Upper lobe of left lung (tissue), 6 donors: ENCODE results near the gene SMYD3. TPM values are rescaled to one million over a fixed set of nuclear protein-coding genes. Genes with fewer than 3 reads are reported as not detected.

ENCODE experiments used
- ATAC-seq, 2 donors: fragments of 200-7000 bp; cut with Tn5 transposase; one replicate each; pipeline ENCODE4 v1.9.1; 2022; ENCODE audit warnings: mild to moderate bottlenecking in 2 of 2, moderate library complexity in 2 of 2; ENCODE audit not compliant: low FRiP score in 2 of 2
- DNase-seq, 2 donors: peaks; one replicate each; pipeline ENCODE4 v3.0.0-alpha.2; 2019 to 2020
- H3K27ac ChIP-seq, 4 donors: fragments of 200-600 bp; sonication (generic); one replicate each; pipeline ENCODE4 v1.5.1; 2016 to 2019
- H3K27me3 ChIP-seq, 4 donors: fragments of 200-600 bp; sonication (generic); one replicate each; pipeline ENCODE4 v1.5.1; 2017 to 2019
- H3K36me3 ChIP-seq, 4 donors: fragments of 200-600 bp; sonication (generic); one replicate each; pipeline ENCODE4 v1.5.1; 2016 to 2019
- H3K4me1 ChIP-seq, 4 donors: fragments of 200-600 bp; sonication (generic); one replicate each; pipeline ENCODE4 v1.5.1; 2018 to 2019
- H3K4me3 ChIP-seq, 4 donors: fragments of 200-600 bp; sonication (generic); one replicate each; pipeline ENCODE4 v1.5.1; 2017 to 2019; ENCODE audit warnings: mild to moderate bottlenecking in 2 of 4, moderate library complexity in 1 of 4
- H3K9me3 ChIP-seq, 4 donors: fragments of 200-600 bp; sonication (generic); one replicate each; pipeline ENCODE4 v1.5.1; 2018 to 2019
- EP300 ChIP-seq, 4 donors: sonication (generic); formaldehyde crosslinking; IDR thresholded peaks; one replicate each; pipeline ENCODE4 v1.5.1; 2017; ENCODE audit warnings: antibody characterized with exemption in 4 of 4, control low read depth in 2 of 4
- POLR2A ChIP-seq, 4 donors: fragments of 450-650 bp; IDR thresholded peaks; one replicate each; pipeline ENCODE4 v1.5.1; 2016 to 2017; ENCODE audit warnings: antibody characterized with exemption in 4 of 4, mild to moderate bottlenecking in 2 of 4
- POLR2AphosphoS5 ChIP-seq, 2 donors: sonication (generic); formaldehyde crosslinking; IDR thresholded peaks; one replicate each; pipeline ENCODE4 v1.5.1; 2017; ENCODE audit warnings: antibody characterized with exemption in 2 of 2
- whole genome bisulfite sequencing, 2 donors: methylation state at CpG; one replicate each; pipeline ENCODE4 v1.1.5; 2017 to 2018; 5-methylcytosine and 5-hydroxymethylcytosine counted together
- total RNA-seq, 6 donors: library from RNA; depleted of rRNA in 4 of 6; stranded (reverse); fragments of >200 nt in 4 of 6; gene quantifications; one replicate each; pipeline versions ENCODE4 v1.1.0 to v1.2.1, GENCODE V29; 2016 to 2021
- TF ChIP-seq, protein P1 (sequence below), 6 experiments: fragments of 450-650 bp in 4 of 6; fragments of 200-600 bp in 2 of 6; sonication (generic) in 2 of 6; IDR thresholded peaks; one replicate each; pipeline ENCODE4 v1.5.1; 2016 to 2019; ENCODE audit warnings: antibody characterized with exemption in 6 of 6
- donor health status: DM: no; HTN: no; CAD: no; lungs with moderate emphysema.
- donor health status: DM: no; HTN: yes; CAD: no; lungs with severe emphysema.

SMYD3 gene
- total RNA-seq, 6 donors from 2014 or later: 22.7 to 109 (median 34.0) TPM

- H3K27me3 ChIP-seq: no peaks in the 10 kb centered on the region
- WGBS, 2 donors: 77 to 90% methylated on average over 3 of the region's 3 CpGs
- no peak for ATAC-seq
- no peak overlapping the region for H3K4me3 ChIP-seq
- peaks cover 0 to 4% (median 0%) of the 10 kb centered on the region in 4 donors for H3K9me3 ChIP-seq
- no peak for TF ChIP-seq POLR2AphosphoS5 (IDR thresholded peaks at IDR 0.05)
- TF ChIP-seq, protein P1, sequence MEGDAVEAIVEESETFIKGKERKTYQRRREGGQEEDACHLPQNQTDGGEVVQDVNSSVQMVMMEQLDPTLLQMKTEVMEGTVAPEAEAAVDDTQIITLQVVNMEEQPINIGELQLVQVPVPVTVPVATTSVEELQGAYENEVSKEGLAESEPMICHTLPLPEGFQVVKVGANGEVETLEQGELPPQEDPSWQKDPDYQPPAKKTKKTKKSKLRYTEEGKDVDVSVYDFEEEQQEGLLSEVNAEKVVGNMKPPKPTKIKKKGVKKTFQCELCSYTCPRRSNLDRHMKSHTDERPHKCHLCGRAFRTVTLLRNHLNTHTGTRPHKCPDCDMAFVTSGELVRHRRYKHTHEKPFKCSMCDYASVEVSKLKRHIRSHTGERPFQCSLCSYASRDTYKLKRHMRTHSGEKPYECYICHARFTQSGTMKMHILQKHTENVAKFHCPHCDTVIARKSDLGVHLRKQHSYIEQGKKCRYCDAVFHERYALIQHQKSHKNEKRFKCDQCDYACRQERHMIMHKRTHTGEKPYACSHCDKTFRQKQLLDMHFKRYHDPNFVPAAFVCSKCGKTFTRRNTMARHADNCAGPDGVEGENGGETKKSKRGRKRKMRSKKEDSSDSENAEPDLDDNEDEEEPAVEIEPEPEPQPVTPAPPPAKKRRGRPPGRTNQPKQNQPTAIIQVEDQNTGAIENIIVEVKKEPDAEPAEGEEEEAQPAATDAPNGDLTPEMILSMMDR (IDR thresholded peaks at IDR 0.05): no peak
- no peak for TF ChIP-seq EP300 (IDR thresholded peaks at IDR 0.05)
- no peak overlapping the region for H3K27ac ChIP-seq
- H3K4me1 ChIP-seq: no peaks in the 10 kb centered on the region
- no peak for DNase-seq
- no peaks in the 10 kb centered on the region for H3K36me3 ChIP-seq
These were observed 245.4 kb downstream of the SMYD3 start for GRCh38 chr1:246261639-246262038.

GRCh38 chr1:246258250-246258649, 248.8 kb downstream of the SMYD3 start:
- no peaks in the 10 kb centered on the region for H3K27me3 ChIP-seq
- H3K27ac ChIP-seq: no peak overlapping the region
- no peaks in the 10 kb centered on the region for H3K36me3 ChIP-seq
- H3K4me3 ChIP-seq: no peak overlapping the region
- 82 to 90% methylated on average over 4 of the region's 4 CpGs for WGBS, 2 donors
- H3K9me3 ChIP-seq: peaks cover 0 to 4% (median 0%) of the 10 kb centered on the region in 4 donors
- DNase-seq (no peak), ATAC-seq (no peak)
- no peaks in the 10 kb centered on the region for H3K4me1 ChIP-seq
- TF ChIP-seq POLR2A (IDR thresholded peaks at IDR 0.05) (no peak), EP300 (IDR thresholded peaks at IDR 0.05) (no peak)
- TF ChIP-seq, protein P1 (IDR thresholded peaks at IDR 0.05): no peak

GRCh38 chr1:246255773-246256172, 251.3 kb downstream of the SMYD3 start:
- no peaks in the 10 kb centered on the region for H3K4me1 ChIP-seq
- H3K9me3 ChIP-seq: peaks cover 0 to 4% (median 0%) of the 10 kb centered on the region in 4 donors
- H3K27ac ChIP-seq: no peak overlapping the region
- no peak for ATAC-seq
- no peaks in the 10 kb centered on the region for H3K36me3 ChIP-seq
- TF ChIP-seq, protein P1 (IDR thresholded peaks at IDR 0.05): no peak
- TF ChIP-seq POLR2AphosphoS5 (IDR thresholded peaks at IDR 0.05): no peak
- no peak for TF ChIP-seq EP300 (IDR thresholded peaks at IDR 0.05)
- TF ChIP-seq POLR2A (IDR thresholded peaks at IDR 0.05): no peak
- no peaks in the 10 kb centered on the region for H3K27me3 ChIP-seq
- no peak overlapping the region for H3K4me3 ChIP-seq
- 90 to 92% methylated on average over 2 of the region's 2 CpGs for WGBS, 2 donors
- DNase-seq: no peak

- Histone ChIP-seq H3K27me3 (no peaks in the 10 kb centered on the region), H3K27ac (no peak overlapping the region), H3K36me3 (no peaks in the 10 kb centered on the region), H3K4me1 (no peaks in the 10 kb centered on the region), H3K9me3 (peaks cover 0 to 4% (median 0%) of the 10 kb centered on the region in 4 donors), H3K4me3 (no peak overlapping the region)
- 79 to 89% methylated on average over 2 of the region's 2 CpGs for WGBS, 2 donors
- TF ChIP-seq POLR2A (IDR thresholded peaks at IDR 0.05) (no peak), POLR2AphosphoS5 (IDR thresholded peaks at IDR 0.05) (no peak), EP300 (IDR thresholded peaks at IDR 0.05) (no peak)
- TF ChIP-seq, protein P1 (IDR thresholded peaks at IDR 0.05): no peak
- ATAC-seq: no peak
- DNase-seq: no peak
These were observed 252.2 kb downstream of the SMYD3 start for GRCh38 chr1:246254854-246255253.

GRCh38 chr1:246246430-246246829, 260.6 kb downstream of the SMYD3 start:
- 96 to 97% methylated on average over 1 of the region's 1 CpG for WGBS, 2 donors
- Histone ChIP-seq H3K27me3 (no peaks in the 10 kb centered on the region), H3K9me3 (no peaks in the 10 kb centered on the region), H3K4me3 (no peak overlapping the region), H3K4me1 (no peaks in the 10 kb centered on the region), H3K27ac (no peak overlapping the region), H3K36me3 (no peaks in the 10 kb centered on the region)
- ATAC-seq (no peak), DNase-seq (no peak)
- TF ChIP-seq POLR2A (IDR thresholded peaks at IDR 0.05) (no peak), POLR2AphosphoS5 (IDR thresholded peaks at IDR 0.05) (no peak), EP300 (IDR thresholded peaks at IDR 0.05) (no peak)
- TF ChIP-seq, protein P1 (IDR thresholded peaks at IDR 0.05): no peak
